ENCODE measurements around the gene TRAF7.

DNA sequence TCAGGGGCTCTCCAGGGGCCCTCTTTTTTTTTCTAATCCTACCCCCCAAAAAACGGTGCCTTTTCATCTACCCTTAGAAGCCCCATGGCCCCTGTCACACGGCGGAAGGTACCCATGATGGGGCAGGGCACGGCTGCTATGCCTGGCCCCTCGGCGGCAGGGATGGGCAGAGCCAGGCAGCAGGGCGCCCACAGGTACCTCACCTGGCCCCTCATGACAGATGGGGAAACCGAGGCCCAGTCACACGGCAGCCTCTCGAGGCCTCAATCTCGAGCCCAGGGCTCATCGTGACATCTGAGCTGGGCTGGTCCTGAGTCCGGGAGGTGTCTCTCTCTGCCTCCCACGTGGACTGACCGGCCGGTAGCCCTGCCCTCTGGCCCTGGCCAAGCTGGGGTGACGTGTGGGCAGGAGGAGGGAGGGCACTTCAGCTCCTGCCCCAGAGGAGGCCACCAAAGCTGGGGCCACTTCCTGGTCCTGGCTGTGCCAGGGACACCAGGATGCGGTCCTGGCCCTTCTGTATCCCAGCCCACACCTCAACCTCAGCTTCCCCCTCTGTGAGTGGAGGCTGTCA is 11.6 kb downstream of the TRAF7 start:
- TF ChIP-seq, protein P1, sequence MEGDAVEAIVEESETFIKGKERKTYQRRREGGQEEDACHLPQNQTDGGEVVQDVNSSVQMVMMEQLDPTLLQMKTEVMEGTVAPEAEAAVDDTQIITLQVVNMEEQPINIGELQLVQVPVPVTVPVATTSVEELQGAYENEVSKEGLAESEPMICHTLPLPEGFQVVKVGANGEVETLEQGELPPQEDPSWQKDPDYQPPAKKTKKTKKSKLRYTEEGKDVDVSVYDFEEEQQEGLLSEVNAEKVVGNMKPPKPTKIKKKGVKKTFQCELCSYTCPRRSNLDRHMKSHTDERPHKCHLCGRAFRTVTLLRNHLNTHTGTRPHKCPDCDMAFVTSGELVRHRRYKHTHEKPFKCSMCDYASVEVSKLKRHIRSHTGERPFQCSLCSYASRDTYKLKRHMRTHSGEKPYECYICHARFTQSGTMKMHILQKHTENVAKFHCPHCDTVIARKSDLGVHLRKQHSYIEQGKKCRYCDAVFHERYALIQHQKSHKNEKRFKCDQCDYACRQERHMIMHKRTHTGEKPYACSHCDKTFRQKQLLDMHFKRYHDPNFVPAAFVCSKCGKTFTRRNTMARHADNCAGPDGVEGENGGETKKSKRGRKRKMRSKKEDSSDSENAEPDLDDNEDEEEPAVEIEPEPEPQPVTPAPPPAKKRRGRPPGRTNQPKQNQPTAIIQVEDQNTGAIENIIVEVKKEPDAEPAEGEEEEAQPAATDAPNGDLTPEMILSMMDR (conservative IDR thresholded peaks at IDR 0.05; ENCODE audit: low read depth, low read length) = no peak
- no peak for TF ChIP-seq EZH2 (IDR thresholded peaks at IDR 0.05; ENCODE audit: low read length, unreplicated experiment)

Measured in PC-3 (cell line).